Measurements from ENCODE around the gene CADM3. TPM values are rescaled to one million over a fixed set of nuclear protein-coding genes. Genes with fewer than 3 reads are reported as not detected.

CADM3 gene
- total and polyA plus RNA-seq, 9 of the 15 experiments (the other 6 are each of a cell fraction or from before 2014, with no cell fraction given): 0.04 TPM; not detected in 8

- no peak for TF ChIP-seq ARID3B (CRISPR knock-in tag; IDR thresholded peaks at IDR 0.05; ENCODE audit: borderline replicate concordance)
- TF ChIP-seq E2F8 (IDR thresholded peaks at IDR 0.05; ENCODE audit: low read depth, partially characterized antibody): no peak
- TF ChIP-seq ZNF518B (CRISPR knock-in tag; IDR thresholded peaks at IDR 0.05): no peak
- TF ChIP-seq GTF2A2 (tag; IDR thresholded peaks at IDR 0.05): no peak
These were observed 6.0 kb downstream of the CADM3 start (continued) for GRCh38 chr1:159177272-159177907.
